ENCODE results near the gene MMP10.
A peak's percentile ranks its signal among the peaks of the same experiment; 100 is the strongest.
"Not testable (repeated sequence)": the region's sequence is repeated elsewhere in the genome, so short reads cannot be mapped to it uniquely, and the experiment has no call there.

MMP10 gene

DNA sequence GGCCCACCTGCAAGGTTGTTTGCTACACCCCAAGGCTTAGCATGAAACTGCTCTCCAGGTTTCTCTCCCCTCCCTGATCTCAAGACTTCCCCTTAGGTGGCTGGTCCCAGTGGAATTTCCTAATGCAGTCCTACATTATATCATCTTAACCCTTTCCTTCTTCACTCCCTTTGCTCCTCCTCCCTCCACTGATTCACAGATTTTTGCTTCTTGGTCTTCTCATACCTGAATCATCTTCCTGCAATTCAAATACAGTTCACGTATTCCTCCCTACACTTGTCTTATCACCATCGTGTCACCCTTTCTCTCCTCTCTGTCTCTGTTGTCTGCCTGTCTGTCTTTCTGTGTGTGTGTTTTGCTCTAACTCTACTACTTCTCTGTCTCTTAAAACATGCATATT is 17.0 kb downstream of the MMP10 start:
- H3K9ac ChIP-seq (ENCODE audit: low read depth, low read length) = no peak overlapping the region
- no peaks in the 10 kb centered on the region for H3K9me3 ChIP-seq (ENCODE audit: control insufficient read depth, insufficient read depth, low read length)
- peaks cover 12% of the 10 kb centered on the region for H3K4me1 ChIP-seq (ENCODE audit: insufficient read depth, low read length)
- no peaks in the 10 kb centered on the region; the same call in 1 of the 2 replicates for H3K36me3 ChIP-seq (ENCODE audit: insufficient read depth, low read length)

DNA sequence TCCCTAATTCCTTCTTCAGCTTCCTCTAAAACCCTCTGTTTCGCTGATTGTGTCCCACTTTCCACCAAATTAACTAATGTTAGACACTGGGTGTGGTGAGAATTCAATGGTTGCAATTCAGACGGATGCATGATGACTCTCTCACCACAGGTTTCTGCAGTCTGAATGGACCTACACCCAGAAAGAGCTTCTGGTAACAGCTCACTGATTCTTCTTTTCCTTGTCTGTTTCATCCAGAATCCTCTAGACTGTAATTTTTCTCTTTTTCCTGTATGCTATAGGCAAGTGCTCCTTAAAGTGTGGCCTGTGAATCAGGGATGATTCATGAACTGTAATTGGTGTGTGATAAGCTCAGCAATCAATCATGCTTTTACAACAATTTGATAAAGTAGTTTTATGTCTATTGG is 18.1 kb downstream of the MMP10 start:
- H3K36me3 ChIP-seq (ENCODE audit: insufficient read depth, low read length) = no peaks in the 10 kb centered on the region; the same call in 1 of the 2 replicates
- peaks cover 12% of the 10 kb centered on the region for H3K4me1 ChIP-seq (ENCODE audit: insufficient read depth, low read length)
- no peak overlapping the region for H3K9ac ChIP-seq (ENCODE audit: low read depth, low read length)
- H3K9me3 ChIP-seq (ENCODE audit: control insufficient read depth, insufficient read depth, low read length) = no peaks in the 10 kb centered on the region

DNA sequence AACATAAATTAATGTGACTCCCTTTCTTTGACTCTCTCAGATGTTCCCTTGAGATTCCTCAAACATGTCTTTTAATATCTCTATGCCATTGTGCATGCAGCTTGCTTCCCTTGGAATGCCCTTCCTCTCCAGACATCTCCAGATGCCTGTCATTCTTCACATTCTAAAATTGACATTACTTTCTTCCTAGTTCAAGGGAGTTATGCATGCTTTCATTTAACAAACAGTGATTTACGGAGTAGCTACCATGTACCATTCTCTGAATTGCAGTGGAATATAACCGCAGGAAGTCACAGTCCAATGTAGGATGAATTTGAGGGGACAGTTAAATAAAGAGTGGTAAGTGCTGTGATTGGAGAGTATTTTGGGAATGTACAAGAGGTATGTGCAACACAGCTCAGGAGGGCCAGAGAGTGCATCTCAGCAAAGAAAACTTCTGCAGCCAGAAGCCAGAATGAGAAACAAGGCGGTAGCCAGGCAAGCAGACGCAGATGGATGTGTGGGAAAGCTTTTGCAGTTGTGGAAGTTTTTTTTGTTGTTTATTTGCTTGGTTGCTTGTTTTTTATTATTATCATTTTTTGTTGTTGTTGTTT is 18.7 kb downstream of the MMP10 start:
- no peaks in the 10 kb centered on the region for H3K9me3 ChIP-seq (ENCODE audit: control insufficient read depth, insufficient read depth, low read length)
- peaks cover 12% of the 10 kb centered on the region for H3K4me1 ChIP-seq (ENCODE audit: insufficient read depth, low read length)
- no peak overlapping the region for H3K9ac ChIP-seq (ENCODE audit: low read depth, low read length)
- H3K36me3 ChIP-seq (ENCODE audit: insufficient read depth, low read length) = no peaks in the 10 kb centered on the region; the same call in 1 of the 2 replicates

DNA sequence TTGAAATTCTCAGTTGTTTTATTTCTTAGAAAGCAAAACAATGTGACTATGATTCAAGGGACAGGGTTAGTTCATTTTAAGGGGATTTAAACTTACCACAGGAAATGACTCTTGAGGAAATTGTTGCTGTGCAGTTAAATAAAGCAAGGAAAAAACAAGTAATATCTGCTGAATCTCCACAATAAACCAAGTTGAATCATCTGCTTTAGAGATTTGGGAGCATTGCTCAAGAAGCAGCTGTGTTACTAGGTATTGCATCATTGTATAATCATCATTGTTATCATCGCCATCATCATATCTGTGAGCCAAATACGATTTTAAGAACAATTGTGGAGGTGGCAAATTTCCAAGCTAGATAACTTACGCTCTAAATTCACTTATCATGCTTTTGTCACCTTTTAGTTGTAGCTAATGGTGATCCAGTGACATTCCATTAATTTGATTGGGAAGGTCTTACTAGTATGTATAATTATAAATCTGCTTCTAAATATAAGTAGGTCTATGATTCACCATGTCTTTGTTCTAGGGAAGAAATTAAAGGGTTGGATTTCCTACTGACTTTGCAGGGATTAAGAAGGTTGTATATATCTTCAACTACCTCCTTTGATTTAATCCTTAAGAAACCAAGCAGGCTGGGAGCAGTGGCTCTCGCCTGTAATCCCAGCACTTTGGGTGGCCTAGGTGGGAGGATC is 19.9 kb downstream of the MMP10 start:
- no peaks in the 10 kb centered on the region for H3K9me3 ChIP-seq (ENCODE audit: control insufficient read depth, insufficient read depth, low read length)
- no peak overlapping the region for H3K9ac ChIP-seq (ENCODE audit: low read depth, low read length)
- no peaks in the 10 kb centered on the region; the same call in 1 of the 2 replicates for H3K36me3 ChIP-seq (ENCODE audit: insufficient read depth, low read length)
- peaks cover 12% of the 10 kb centered on the region for H3K4me1 ChIP-seq (ENCODE audit: insufficient read depth, low read length)

DNA sequence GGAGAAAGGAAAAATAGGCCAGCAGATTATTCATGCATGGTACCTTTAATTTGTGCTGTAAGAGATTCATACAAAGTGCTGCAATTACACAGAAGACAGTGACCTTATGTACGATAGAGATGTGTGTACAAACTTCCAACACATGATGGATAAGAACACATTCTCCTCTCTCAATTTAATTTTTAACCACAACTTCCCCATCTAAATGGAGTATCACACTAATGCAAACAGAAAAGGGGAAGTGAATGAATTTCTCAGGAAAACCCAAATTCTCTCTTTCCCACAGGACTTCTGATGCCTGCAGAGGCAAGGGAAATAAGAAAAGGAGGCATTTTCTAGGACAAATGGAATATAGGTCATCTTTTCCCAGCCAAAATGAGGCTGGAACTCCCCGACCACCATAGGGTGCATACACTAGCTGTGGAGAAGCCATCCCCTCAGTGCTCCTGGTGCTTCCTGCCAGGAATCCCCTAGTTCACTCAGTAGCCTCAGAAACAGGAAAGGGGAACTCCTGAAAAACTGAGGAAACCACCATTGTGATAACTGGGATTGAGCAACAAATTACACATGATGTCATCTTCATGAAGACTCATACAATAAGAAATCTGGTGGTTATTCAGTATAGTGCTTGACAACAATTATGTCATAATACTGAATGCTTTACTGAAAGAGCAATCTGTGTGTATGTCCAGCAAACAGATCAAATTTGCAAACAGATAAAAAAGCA is 22.4 kb downstream of the MMP10 start:
- no peaks in the 10 kb centered on the region; the same call in 1 of the 2 replicates for H3K36me3 ChIP-seq (ENCODE audit: insufficient read depth, low read length)
- H3K9ac ChIP-seq (ENCODE audit: low read depth, low read length) = no peak overlapping the region
- no peaks in the 10 kb centered on the region for H3K9me3 ChIP-seq (ENCODE audit: control insufficient read depth, insufficient read depth, low read length)
- H3K4me1 ChIP-seq (ENCODE audit: insufficient read depth, low read length) = peaks cover 12% of the 10 kb centered on the region

DNA sequence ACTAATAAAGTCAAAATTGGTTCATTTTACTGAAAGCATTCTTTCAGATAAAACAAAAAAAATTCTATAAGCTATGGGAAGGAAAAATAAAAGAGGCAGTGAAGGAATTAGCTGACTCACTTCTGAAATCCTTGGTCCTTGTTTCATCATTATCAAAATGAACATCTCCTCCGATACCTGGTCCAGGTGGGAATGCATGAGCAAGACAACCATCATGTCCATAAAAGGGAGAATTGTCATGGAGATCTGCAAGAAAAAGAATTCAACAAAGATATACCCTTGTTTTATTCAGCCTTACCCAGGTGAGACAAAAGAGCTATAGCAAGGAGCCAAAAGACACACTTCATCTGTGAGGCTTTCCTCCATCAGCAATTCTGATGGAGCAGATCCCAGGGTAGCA is 27.2 kb downstream of the MMP10 start:
- Histone ChIP-seq H3K36me3 (ENCODE audit: insufficient read depth, low read length) (peaks cover 5% of the 10 kb centered on the region; the same call in 1 of the 2 replicates), H3K9me3 (ENCODE audit: control insufficient read depth, insufficient read depth, low read length) (no peaks in the 10 kb centered on the region), H3K4me1 (ENCODE audit: insufficient read depth, low read length) (peaks cover 7% of the 10 kb centered on the region), H3K9ac (ENCODE audit: low read depth, low read length) (no peak overlapping the region)

DNA sequence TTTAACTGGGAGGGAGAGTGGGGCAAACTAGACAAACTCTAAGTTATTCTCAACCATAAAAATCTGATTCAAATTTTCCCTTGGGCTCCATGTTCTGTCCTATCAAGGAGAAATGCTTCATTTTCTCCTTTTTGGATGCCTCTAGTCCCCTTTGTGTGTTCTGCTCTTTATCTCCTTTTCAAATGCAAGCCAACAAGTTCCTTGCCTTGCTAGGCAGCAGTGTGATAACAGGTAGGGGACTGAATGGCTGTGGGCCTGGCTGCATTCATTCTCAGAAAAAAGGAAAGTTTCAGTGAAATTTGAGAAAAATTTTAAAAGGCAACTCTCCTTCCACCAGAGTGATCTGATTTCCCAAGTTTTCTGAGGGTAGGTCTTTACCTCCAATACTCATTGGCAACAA is 28.8 kb downstream of the MMP10 start:
- Histone ChIP-seq H3K4me1 (ENCODE audit: insufficient read depth, low read length) (peaks cover 7% of the 10 kb centered on the region), H3K9ac (ENCODE audit: low read depth, low read length) (no peak overlapping the region), H3K9me3 (ENCODE audit: control insufficient read depth, insufficient read depth, low read length) (no peaks in the 10 kb centered on the region), H3K36me3 (ENCODE audit: insufficient read depth, low read length) (peaks cover 5% of the 10 kb centered on the region; the same call in 1 of the 2 replicates)

DNA sequence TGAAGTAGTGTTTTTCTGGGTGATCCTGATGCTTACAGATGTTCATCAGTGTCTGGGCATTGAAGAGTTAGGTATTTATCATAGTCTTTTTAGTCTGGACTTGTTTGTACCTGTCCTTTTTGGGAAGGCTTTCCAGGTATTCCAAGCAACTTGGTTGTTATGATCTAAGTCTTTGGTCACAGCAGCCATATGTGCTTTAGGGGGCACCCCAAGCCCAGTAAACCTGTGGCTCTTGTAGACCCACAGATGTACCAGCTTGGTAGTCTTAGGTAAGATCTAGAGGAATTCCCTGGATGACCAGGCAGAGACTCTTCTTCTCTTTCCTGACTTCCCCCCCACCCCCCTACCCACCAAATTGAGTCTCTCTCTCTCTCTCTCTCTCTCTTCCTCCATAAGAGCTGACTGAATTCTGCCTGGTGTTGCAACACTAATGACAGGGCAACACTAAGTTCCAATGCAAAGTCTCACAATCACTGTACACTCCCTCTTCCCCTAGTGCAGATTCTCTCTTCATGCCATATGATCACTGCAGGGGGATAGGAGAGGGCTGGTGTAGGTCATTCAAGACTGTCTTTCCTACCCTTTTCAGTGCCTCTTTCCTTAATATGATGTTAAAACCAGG is 31.2 kb downstream of the MMP10 start:
- no peaks in the 10 kb centered on the region for H3K9me3 ChIP-seq (ENCODE audit: control insufficient read depth, insufficient read depth, low read length)
- peaks cover 5% of the 10 kb centered on the region; the same call in 1 of the 2 replicates for H3K36me3 ChIP-seq (ENCODE audit: insufficient read depth, low read length)
- peaks cover 7% of the 10 kb centered on the region for H3K4me1 ChIP-seq (ENCODE audit: insufficient read depth, low read length)
- H3K9ac ChIP-seq (ENCODE audit: low read depth, low read length) = no peak overlapping the region

DNA sequence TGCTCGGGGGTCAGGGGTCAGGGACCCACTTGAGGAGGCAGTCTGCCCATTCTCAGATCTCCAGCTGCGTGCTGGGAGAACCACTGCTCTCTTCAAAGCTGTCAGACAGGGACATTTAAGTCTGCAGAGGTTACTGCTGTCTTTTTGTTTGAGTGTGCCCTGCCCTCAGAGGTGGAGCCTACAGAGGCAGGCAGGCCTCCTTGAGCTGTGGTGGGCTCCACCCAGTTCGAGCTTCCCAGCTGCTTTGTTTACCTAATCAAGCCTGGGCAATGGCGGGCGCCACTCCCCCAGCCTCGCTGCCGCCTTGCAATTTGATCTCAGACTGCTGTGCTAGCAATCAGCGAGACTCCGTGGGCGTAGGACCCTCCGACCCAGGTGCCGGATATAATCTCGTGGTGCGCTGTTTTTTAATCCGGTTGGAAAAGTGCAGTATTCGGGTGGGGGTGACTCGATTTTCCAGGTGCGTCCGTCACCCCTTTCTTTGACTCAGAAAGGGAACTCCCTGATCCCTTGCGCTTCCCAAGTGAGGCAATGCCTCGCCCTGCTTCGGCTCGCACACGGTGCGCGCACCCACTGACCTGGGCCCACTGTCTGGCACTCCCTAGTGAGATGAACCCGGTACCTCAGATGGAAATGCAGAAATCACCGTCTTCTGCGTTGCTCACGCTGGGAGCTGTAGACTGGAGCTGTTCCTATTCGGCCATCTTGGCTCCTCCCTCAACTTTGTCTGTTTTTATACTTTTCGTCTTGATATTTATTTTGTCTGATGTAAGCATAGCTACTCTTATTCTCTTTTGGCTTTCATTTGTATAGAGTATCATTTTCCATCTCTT is 33.5 kb downstream of the MMP10 start:
- H3K4me1 ChIP-seq (ENCODE audit: insufficient read depth, low read length); H3K36me3 ChIP-seq (ENCODE audit: insufficient read depth, low read length); H3K9me3 ChIP-seq (ENCODE audit: control insufficient read depth, insufficient read depth, low read length): not testable (repeated sequence)
- peak overlapping the region; percentile 53 for H3K9ac ChIP-seq (ENCODE audit: low read depth, low read length)

DNA sequence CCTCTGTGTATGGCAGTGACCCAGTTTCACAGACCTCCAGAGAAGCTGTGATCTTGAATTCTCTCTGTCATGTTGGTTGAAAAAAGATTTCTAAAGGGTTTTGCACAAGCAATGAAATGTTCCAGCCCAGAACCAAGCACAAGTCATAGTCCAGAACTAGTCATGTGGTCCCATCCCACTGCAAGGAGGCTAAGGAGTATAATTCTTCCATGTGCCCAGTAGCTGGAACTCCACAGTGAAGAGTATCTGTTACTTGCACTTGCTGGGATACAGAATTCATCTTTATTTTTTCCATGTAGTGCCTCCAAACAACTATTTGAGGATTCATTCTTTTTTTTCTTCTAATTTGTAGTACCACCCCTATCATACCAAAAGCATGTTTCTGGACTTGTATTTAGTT is 45.8 kb downstream of the MMP10 start:
- Histone ChIP-seq H3K9ac (ENCODE audit: low read depth, low read length) (no peak overlapping the region), H3K9me3 (ENCODE audit: control insufficient read depth, insufficient read depth, low read length) (no peaks in the 10 kb centered on the region; the same call in 1 of the 2 replicates), H3K36me3 (ENCODE audit: insufficient read depth, low read length) (no peaks in the 10 kb centered on the region), H3K4me1 (ENCODE audit: insufficient read depth, low read length) (no peaks in the 10 kb centered on the region)

DNA sequence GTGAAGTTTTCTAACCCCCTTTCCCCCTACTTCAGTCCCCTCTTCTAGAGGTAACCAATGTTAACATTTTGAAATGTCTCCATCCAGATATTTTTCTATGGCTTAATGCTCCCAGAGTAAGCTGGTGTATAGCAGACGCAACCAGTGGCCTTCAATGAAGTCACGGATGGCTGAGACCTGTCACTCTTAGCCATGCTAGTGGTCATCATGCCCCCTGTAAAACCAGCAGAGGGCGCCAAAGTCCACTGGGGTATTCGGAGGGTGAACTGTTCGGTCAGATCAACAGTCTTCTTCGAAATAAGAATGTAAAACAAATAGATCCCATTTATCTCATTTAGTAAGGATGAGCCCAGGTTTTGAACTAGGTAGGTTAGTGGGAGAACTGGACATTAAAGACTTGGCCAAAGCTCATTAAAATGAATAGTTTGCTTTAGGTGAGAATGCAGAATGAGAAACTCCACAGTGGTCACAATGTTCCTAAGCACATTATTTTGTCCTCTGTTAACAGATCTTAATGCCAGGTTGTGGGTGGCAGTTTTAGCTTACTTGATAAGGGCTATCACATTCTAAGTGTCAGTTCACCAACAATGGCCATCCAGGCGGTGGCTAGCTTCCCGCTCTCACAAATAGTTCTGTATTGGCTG is 47.1 kb downstream of the MMP10 start:
- no peaks in the 10 kb centered on the region for H3K4me1 ChIP-seq (ENCODE audit: insufficient read depth, low read length)
- no peaks in the 10 kb centered on the region for H3K9me3 ChIP-seq (ENCODE audit: control insufficient read depth, insufficient read depth, low read length)
- H3K9ac ChIP-seq (ENCODE audit: low read depth, low read length) = no peak overlapping the region
- no peaks in the 10 kb centered on the region for H3K36me3 ChIP-seq (ENCODE audit: insufficient read depth, low read length)

DNA sequence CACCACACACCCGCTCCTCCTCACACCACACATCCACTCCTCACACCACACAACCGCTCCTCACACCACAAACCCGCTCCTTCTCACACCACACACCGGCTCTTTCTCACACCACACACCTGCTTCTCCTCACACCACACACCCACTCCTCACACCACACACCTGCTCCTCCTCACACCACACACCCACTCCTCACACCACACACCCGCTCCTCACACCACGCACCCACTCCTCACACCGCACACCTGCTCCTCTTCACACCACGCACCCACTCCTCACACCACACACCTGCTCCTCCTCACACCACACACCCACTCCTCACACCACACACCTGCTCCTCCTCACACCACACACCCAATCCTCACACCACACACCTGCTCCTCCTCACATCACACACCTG is 49.5 kb downstream of the MMP10 start:
- not testable (repeated sequence) for H3K36me3 ChIP-seq (ENCODE audit: insufficient read depth, low read length); H3K9ac ChIP-seq (ENCODE audit: low read depth, low read length); H3K9me3 ChIP-seq (ENCODE audit: control insufficient read depth, insufficient read depth, low read length); H3K4me1 ChIP-seq (ENCODE audit: insufficient read depth, low read length)

DNA sequence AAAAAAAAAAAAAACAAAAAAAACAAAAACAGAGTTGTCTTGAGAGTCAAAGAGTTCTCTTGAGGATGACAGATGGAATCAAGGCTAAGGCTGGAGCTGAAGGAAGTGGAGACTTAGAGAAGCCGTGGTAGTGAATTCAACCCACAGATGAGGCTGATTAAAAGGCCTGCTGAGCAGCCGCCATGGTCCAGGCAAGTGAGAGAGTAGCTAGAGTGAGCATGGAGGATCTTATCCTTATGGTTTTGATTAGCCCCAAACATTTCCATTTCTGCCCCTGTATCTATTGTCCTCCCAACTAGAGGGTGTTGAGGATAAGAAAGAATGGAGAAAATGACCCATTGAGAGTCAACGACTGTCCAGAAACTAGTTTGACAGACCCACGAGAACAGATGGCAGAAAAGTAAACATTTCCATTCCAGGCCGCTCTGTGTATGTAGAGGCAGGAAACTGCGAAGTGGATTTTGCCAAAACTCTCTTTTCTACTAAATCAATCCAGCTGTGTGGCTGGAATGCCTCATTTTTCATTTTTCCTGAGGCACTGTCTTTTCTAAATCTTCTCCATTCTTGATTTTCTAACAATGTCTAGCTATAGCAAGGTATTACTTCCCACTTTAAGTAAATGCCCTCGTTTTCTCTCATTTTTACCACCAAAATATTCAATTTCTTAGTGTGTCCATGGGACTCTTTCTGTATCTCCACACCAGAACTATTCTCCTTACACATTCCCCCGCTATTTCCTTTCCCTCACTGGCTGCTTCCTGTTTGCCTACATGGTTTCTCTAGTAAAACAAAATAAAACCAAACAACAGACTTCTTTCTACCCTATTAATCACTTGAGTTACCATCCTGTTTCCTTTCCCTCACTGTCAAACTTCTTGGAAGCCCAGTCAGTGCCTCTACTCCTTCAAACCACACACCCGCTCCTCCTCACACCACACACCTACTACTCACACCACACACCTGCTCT is 50.3 kb downstream of the MMP10 start:
- no peak overlapping the region for H3K9ac ChIP-seq (ENCODE audit: low read depth, low read length)

More for the DNA sequence above, 50.3 kb downstream of the MMP10 start:
- no peaks in the 10 kb centered on the region for H3K36me3 ChIP-seq (ENCODE audit: insufficient read depth, low read length)
- no peaks in the 10 kb centered on the region for H3K4me1 ChIP-seq (ENCODE audit: insufficient read depth, low read length)
- H3K9me3 ChIP-seq (ENCODE audit: control insufficient read depth, insufficient read depth, low read length) = no peaks in the 10 kb centered on the region
